Adipose tissue (tissue), 3 donors: Measurements from ENCODE around the gene CRELD2. TPM values are rescaled to one million over a fixed set of nuclear protein-coding genes. Genes with fewer than 3 reads are reported as not detected.

Source experiments
- H3K27ac ChIP-seq: one replicate; pipeline ENCODE4 v1.5.1; 2013; ENCODE audit warnings: low read depth, low read length
- WGBS, 3 donors: extraction: QIAGEN DNeasy Blood & Tissue Kit; methylation state at CpG; one replicate each; pipeline ENCODE4 v1.1.7; 2013; 5-methylcytosine and 5-hydroxymethylcytosine counted together
- polyA plus RNA-seq, 3 donors: library from polyadenylated mRNA; stranded (reverse); fragments of 200-250 nt; gene quantifications; one replicate each; pipeline ENCODE4 v1.2.3, GENCODE V29; 2013
- donor health status: healthy with polysubstance abuse.
- donor health status: Bipolar disorder and iron deficiency.
- donor health status: healthy.

The CRELD2 gene
- polyA plus RNA-seq, 3 donors: 30.0 to 53.5 (median 41.7) TPM

GRCh38 chr22:49924113-49924833 lies 5.8 kb downstream of the CRELD2 start:
- no peak overlapping the region for H3K27ac ChIP-seq
- 94 to 96% (median 95%) methylated on average over 31 of the region's 31 CpGs for WGBS, 3 donors

- 57 to 84% (median 72%) methylated on average over 24 of the region's 24 CpGs for WGBS, 3 donors
- H3K27ac ChIP-seq: no peak overlapping the region
Observed at GRCh38 chr22:49925525-49926128, 7.2 kb downstream of the CRELD2 start.

- no peak overlapping the region for H3K27ac ChIP-seq
- WGBS, 3 donors: 80 to 85% (median 82%) methylated on average over 16 to 17 of the region's 18 CpGs
Observed at GRCh38 chr22:49926916-49927315, 8.5 kb downstream of the CRELD2 start.

GRCh38 chr22:49927483-49928184 lies 9.2 kb downstream of the CRELD2 start:
- no peak overlapping the region for H3K27ac ChIP-seq
- WGBS, 3 donors: 91 to 95% (median 94%) methylated on average over 19 to 26 of the region's 26 CpGs

- no peak overlapping the region for H3K27ac ChIP-seq
- 89 to 92% (median 92%) methylated on average over 8 of the region's 8 CpGs for WGBS, 3 donors
Observed at GRCh38 chr22:49928185-49928495, 9.7 kb downstream of the CRELD2 start.

- WGBS, 3 donors: 42 to 46% (median 46%) methylated on average over 33 to 38 of the region's 38 CpGs
- H3K27ac ChIP-seq: no peak overlapping the region
Observed at GRCh38 chr22:49928555-49929210, 10.2 kb downstream of the CRELD2 start.

- WGBS, 3 donors: 3 to 4% (median 4%) methylated on average over 37 to 75 of the region's 75 CpGs
- no peak overlapping the region for H3K27ac ChIP-seq
Observed at GRCh38 chr22:49929211-49929979, 11.0 kb downstream of the CRELD2 start.

GRCh38 chr22:49929994-49930575 lies 11.7 kb downstream of the CRELD2 start:
- WGBS, 3 donors: 61 to 75% (median 66%) methylated on average over 21 of the region's 21 CpGs

GRCh38 chr22:49930596-49931412 lies 12.4 kb downstream of the CRELD2 start:
- 45 to 52% (median 47%) methylated on average over 14 of the region's 14 CpGs for WGBS, 3 donors
- H3K27ac ChIP-seq: no peak overlapping the region

More at GRCh38 chr22:49929994-49930575, 11.7 kb downstream of the CRELD2 start:
- no peak overlapping the region for H3K27ac ChIP-seq

GRCh38 chr22:49933236-49934159 lies 15.1 kb downstream of the CRELD2 start:
- peak overlapping the region; percentile 97 for H3K27ac ChIP-seq
- 67 to 77% (median 70%) methylated on average over 27 of the region's 27 CpGs for WGBS, 3 donors

- peak overlapping the region; percentile 97 for H3K27ac ChIP-seq
- 38 to 41% (median 40%) methylated on average over 18 to 24 of the region's 24 CpGs for WGBS, 3 donors
Observed at GRCh38 chr22:49934160-49934890, 15.9 kb downstream of the CRELD2 start.

- 4 to 10% (median 6%) methylated on average over 36 to 54 of the region's 56 CpGs for WGBS, 3 donors
- H3K27ac ChIP-seq: peak overlapping the region; percentile 97
Observed at GRCh38 chr22:49934891-49935557, 16.6 kb downstream of the CRELD2 start.

GRCh38 chr22:49935561-49935960 lies 17.1 kb downstream of the CRELD2 start:
- 7 to 10% (median 9%) methylated on average over 4 to 14 of the region's 16 CpGs for WGBS, 3 donors
- no peak overlapping the region for H3K27ac ChIP-seq

GRCh38 chr22:49936018-49936972 lies 17.9 kb downstream of the CRELD2 start:
- WGBS, 3 donors: 3 to 8% (median 4%) methylated on average over 28 to 52 of the region's 52 CpGs
- H3K27ac ChIP-seq: peak overlapping the region; percentile 69
